ENCODE measurements around the gene POC1B.

- TF ChIP-seq SUZ12 (IDR thresholded peaks at IDR 0.05; ENCODE audit: extremely low read depth, insufficient read depth, insufficient read length), result no peak
- TF ChIP-seq ZNF274 (IDR thresholded peaks at IDR 0.05; ENCODE audit: low read depth, low read length), result no peak
- no peak for TF ChIP-seq YY1 (IDR thresholded peaks at IDR 0.05; ENCODE audit: insufficient read depth, insufficient read length)
Observed at GRCh38 chr12:89453121-89453978, 72.5 kb downstream of the POC1B start.

Measured in NT2/D1 (cell line).